HCT116 (cell line): ENCODE results near the gene SLX9. TPM values are rescaled to one million over a fixed set of nuclear protein-coding genes. Genes with fewer than 3 reads are reported as not detected.

Experiments
- ATAC-seq: fragments of 200-7000 bp; cut with Tn5 transposase; 2 replicates; pipeline ENCODE4 v1.9.1; 2020; ENCODE audit warnings: mild to moderate bottlenecking, moderate library complexity
- BruUV-seq: library from RNA; stranded (reverse); fragments of 400-500 nt; replicated peaks from 2 replicates; lab custom pipeline; 2021; lab: Mats Ljungman, UMichigan
- CTCF ChIA-PET: fragments of 300-600 bp; sonication (Branson Sonifier 250); formaldehyde crosslinking; loops from one replicate; lab custom pipeline; 2021; ENCODE audit warnings: antibody characterized with exemption; lab: Charles Lee
- POLR2A ChIA-PET: fragments of 300-600, 350-600 bp; sonication (Branson Sonifier 250); formaldehyde crosslinking; loops from one replicate; lab custom pipeline; 2021; ENCODE audit warnings: antibody characterized with exemption; lab: Charles Lee
- RAD21 ChIA-PET, 2 experiments: fragments of 300-600 bp; sonication (Branson Sonifier 250); formaldehyde crosslinking; loops; one replicate each; lab custom pipeline; 2023; ENCODE audit warnings: low total read pairs in 2 of 2; ENCODE audit not compliant: uncharacterized antibody in 2 of 2, unreplicated experiment in 2 of 2, low non-redundant PET in 1 of 2; lab: Charles Lee
- DNase-seq: peaks from one replicate; pipeline ENCODE4 v3.0.0-alpha.2; 2010; ENCODE audit warnings: low read depth, low spot score
- H2AFZ ChIP-seq: fragments of 200-600 bp; shearing (Covaris generic), sonication (generic); 2 replicates; pipeline ENCODE4 v1.6.1; 2017; ENCODE audit warnings: low read depth, mixed run types, mixed read lengths, antibody characterized with exemption, low read length; ENCODE audit not compliant: poor library complexity, severe bottlenecking
- H3K27ac ChIP-seq: 2 replicates; pipeline ENCODE4 v1.5.1; 2012; ENCODE audit warnings: low read depth, low read length
- H3K27me3 ChIP-seq: fragments of 200-600 bp; sonication (generic); 2 replicates; pipeline ENCODE4 v1.6.1; 2016; ENCODE audit warnings: mixed run types, low read length, mixed read lengths; ENCODE audit not compliant: insufficient read depth
- H3K36me3 ChIP-seq, 2 experiments: fragments of 200-500 bp in 1 of 2; fragments of 200-600 bp in 1 of 2; sonication (Bioruptor generic) in 1 of 2; sonication (generic) in 1 of 2; 2 replicates each; pipeline versions ENCODE4 v1.5.1 to v1.6.1; 2014 to 2016; ENCODE audit warnings: low read length in 2 of 2, inconsistent platforms in 1 of 2, mixed read lengths in 1 of 2, mixed run types in 1 of 2; ENCODE audit not compliant: insufficient read depth in 2 of 2, control insufficient read depth in 1 of 2
- H3K4me1 ChIP-seq, 2 experiments: fragments of 200-600 bp in 1 of 2; sonication (generic) in 1 of 2; 2 replicates each; pipeline versions ENCODE4 v1.5.1 to v1.6.1; 2012 to 2017; ENCODE audit warnings: low read length in 2 of 2, inconsistent platforms in 1 of 2, mild to moderate bottlenecking in 1 of 2, mixed read lengths in 1 of 2, mixed run types in 1 of 2, moderate library complexity in 1 of 2; ENCODE audit not compliant: insufficient read depth in 2 of 2, control insufficient read depth in 1 of 2
- H3K4me2 ChIP-seq: fragments of 200-600 bp; sonication (generic); 2 replicates; pipeline ENCODE4 v1.6.1; 2017; ENCODE audit warnings: mixed run types, low read length, mixed read lengths
- H3K4me3 ChIP-seq, 2 experiments: fragments of 200-600 bp in 1 of 2; sonication (generic) in 1 of 2; replicated peaks in 1 of 2; 2 replicates each; pipeline ENCODE4 v1.5.1; 2011 to 2016; ENCODE audit warnings: low read length in 2 of 2, control low read depth in 1 of 2, low read depth in 1 of 2, mild to moderate bottlenecking in 1 of 2, mixed read lengths in 1 of 2, mixed run types in 1 of 2
- H3K79me2 ChIP-seq: fragments of 200-600 bp; sonication (generic); 2 replicates; pipeline ENCODE4 v1.6.1; 2017; ENCODE audit warnings: mild to moderate bottlenecking, mixed run types, low read length, moderate library complexity, mixed read lengths; ENCODE audit not compliant: insufficient read depth
- H3K9ac ChIP-seq: fragments of 200-600 bp; sonication (generic); 2 replicates; pipeline ENCODE4 v1.6.1; 2016; ENCODE audit warnings: low read length, mixed read lengths
- H3K9me2 ChIP-seq: fragments of 200-600 bp; sonication (generic), shearing (Covaris generic); 2 replicates; pipeline ENCODE4 v1.6.1; 2017; ENCODE audit warnings: mixed run types, mild to moderate bottlenecking, moderate library complexity; ENCODE audit not compliant: insufficient read depth
- H3K9me3 ChIP-seq, 2 experiments: fragments of 200-500 bp in 1 of 2; fragments of 200-600 bp in 1 of 2; sonication (Bioruptor generic) in 1 of 2; sonication (generic) in 1 of 2; 2 replicates each; pipeline ENCODE4 v1.6.1; 2014 to 2017; ENCODE audit warnings: low read length in 2 of 2, mixed read lengths in 2 of 2, inconsistent platforms in 1 of 2, low read depth in 1 of 2, mild to moderate bottlenecking in 1 of 2, mixed run types in 1 of 2, moderate library complexity in 1 of 2; ENCODE audit not compliant: control insufficient read depth in 1 of 2, insufficient read depth in 1 of 2
- H4K20me1 ChIP-seq: fragments of 200-600 bp; sonication (generic), shearing (Covaris generic); 2 replicates; pipeline ENCODE4 v1.6.1; 2017; ENCODE audit warnings: mixed run types, mild to moderate bottlenecking, moderate library complexity; ENCODE audit not compliant: insufficient read depth
- CTCF ChIP-seq, 3 experiments: fragments of 200-600 bp in 1 of 3; sonication (generic) in 1 of 3; IDR thresholded peaks in 2 of 3; conservative IDR thresholded peaks in 1 of 3; 2 replicates each; pipeline ENCODE4 v1.5.1; 2012 to 2017; ENCODE audit warnings: low read depth in 2 of 3, low read length in 2 of 3, antibody characterized with exemption in 1 of 3, borderline replicate concordance in 1 of 3, control low read depth in 1 of 3, mild to moderate bottlenecking in 1 of 3, mixed read lengths in 1 of 3, mixed run types in 1 of 3, moderate library complexity in 1 of 3; ENCODE audit not compliant: insufficient read depth in 1 of 3
- EZH2phosphoT487 ChIP-seq: fragments of 200-600 bp; IDR thresholded peaks from 2 replicates; pipeline ENCODE4 v1.6.1; 2018; ENCODE audit warnings: antibody characterized with exemption, borderline replicate concordance
- POLR2A ChIP-seq: IDR thresholded peaks from 2 replicates; pipeline ENCODE4 v1.7.0; 2011; ENCODE audit warnings: borderline replicate concordance; ENCODE audit not compliant: insufficient read depth, insufficient read length; ENCODE audit errors: extremely low read depth
- RAD21 ChIP-seq: IDR thresholded peaks from 2 replicates; pipeline ENCODE4 v1.6.1; 2012; ENCODE audit warnings: low read depth, mild to moderate bottlenecking
- SIN3A ChIP-seq: IDR thresholded peaks from 2 replicates; pipeline ENCODE4 v1.6.1; 2012; ENCODE audit warnings: low read depth
- SP1 ChIP-seq: IDR thresholded peaks from 2 replicates; pipeline ENCODE4 v1.6.1; 2012; ENCODE audit warnings: low read depth
- TCF7L2 ChIP-seq: IDR thresholded peaks from 2 replicates; pipeline ENCODE4 v1.7.0; 2011; ENCODE audit warnings: borderline replicate concordance, inconsistent platforms; ENCODE audit not compliant: insufficient read depth, insufficient read length; ENCODE audit errors: extremely low read depth
- intact Hi-C: fragments of 100-400 bp; cut with micrococcal nuclease; formaldehyde crosslinking; loops from 2 replicates; pipeline ENCODE4 v1.10.0; 2022
- total RNA-seq: library from RNA; stranded (reverse); gene quantifications from one replicate; pipeline ENCODE4 v1.2.1, GENCODE V29; 2021; ENCODE audit not compliant: unreplicated experiment

Gene SLX9
- total RNA-seq, 1 experiment from 2014 or later: 61.9 TPM

- no TSS peak for BruUV-seq
- no peaks in the 10 kb centered on the region for H3K79me2 ChIP-seq
- no peak for DNase-seq
- H3K36me3 ChIP-seq: no peaks in the 10 kb centered on the region
- no peak overlapping the region for H2AFZ ChIP-seq
- H3K4me3 ChIP-seq: no peak overlapping the region
- no peaks in the 10 kb centered on the region for H3K9me2 ChIP-seq
- H3K9ac ChIP-seq: no peak overlapping the region
- ChIA-PET CTCF (interaction anchor here (1.1 kb wide), 1 partner anchor 118 kb away, joined by 3 read pairs; no protein-coding TSS in a partner anchor), POLR2A (no interaction called here), RAD21 (no interaction called here)
- H3K4me2 ChIP-seq: no peak overlapping the region
- no peaks in the 10 kb centered on the region for H4K20me1 ChIP-seq
- intact Hi-C loops: no loop called here
- H3K4me1 ChIP-seq: peaks cover 23 to 36% of the 10 kb centered on the region in 2 experiments
- no peak for ATAC-seq
- H3K27ac ChIP-seq: no peak overlapping the region
- H3K9me3 ChIP-seq: no peaks in the 10 kb centered on the region
- H3K27me3 ChIP-seq: no peaks in the 10 kb centered on the region
- TF ChIP-seq RAD21 (no peak), POLR2A (no peak), SP1 (no peak), SIN3A (no peak), CTCF (IDR thresholded peaks at IDR 0.05 in 2 of 3, conservative IDR thresholded peaks at IDR 0.05 in 1 of 3; ENCODE audit: borderline replicate concordance in 1 of 3, insufficient read depth in 1 of 3, low read depth in 2 of 3, low read length in 2 of 3) (no peak)
These were observed 70.3 kb downstream of the SLX9 start for GRCh38 chr21:45010096-45010495.

GRCh38 chr21:45010860-45011259 is 71.0 kb downstream of the SLX9 start:
- POLR2A ChIA-PET: no interaction called here
- CTCF ChIA-PET: no interaction called here
- intact Hi-C loops: no loop called here
- BruUV-seq: no TSS peak
- DNase-seq (no peak), ATAC-seq (no peak)
- no peaks in the 10 kb centered on the region for H3K9me2 ChIP-seq
- H3K27ac ChIP-seq: no peak overlapping the region
- H3K4me3 ChIP-seq: no peak overlapping the region
- no peak overlapping the region for H3K9ac ChIP-seq
- no peaks in the 10 kb centered on the region for H3K79me2 ChIP-seq
- no peaks in the 10 kb centered on the region for H3K27me3 ChIP-seq
- peaks cover 23 to 34% of the 10 kb centered on the region in 2 experiments for H3K4me1 ChIP-seq
- no peaks in the 10 kb centered on the region for H3K9me3 ChIP-seq
- no peaks in the 10 kb centered on the region for H4K20me1 ChIP-seq
- H3K4me2 ChIP-seq: no peak overlapping the region
- no peaks in the 10 kb centered on the region for H3K36me3 ChIP-seq
- no peak overlapping the region for H2AFZ ChIP-seq
- TF ChIP-seq EZH2phosphoT487 (no peak), TCF7L2 (no peak), RAD21 (no peak), POLR2A (no peak)
- RAD21 ChIA-PET: no interaction called here
